Kidney (tissue), 14 donors: ENCODE results near the gene CELF4. TPM values are rescaled to one million over a fixed set of nuclear protein-coding genes. Genes with fewer than 3 reads are reported as not detected.

Experiments used
- DNase-seq, 5 donors: peaks; one replicate each; pipeline ENCODE4 v3.0.0-alpha.2; 2013 to 2020
- FAIRE-seq: peaks from 2 replicates; lab custom pipeline; 2012; peaks lifted over from hg19 to GRCh38; lab: Jason Lieb, UNC
- H3K27ac ChIP-seq, 2 donors: one replicate each; pipeline ENCODE4 v1.7.0; 2013; ENCODE audit warnings: low read depth in 2 of 2, low read length in 2 of 2, inconsistent platforms in 1 of 2
- H3K27me3 ChIP-seq: one replicate; pipeline ENCODE4 v1.7.1; 2013; ENCODE audit warnings: low read length, inconsistent platforms; ENCODE audit not compliant: control insufficient read depth, insufficient read depth
- H3K36me3 ChIP-seq, 3 donors: one replicate each; pipeline versions ENCODE4 v1.7.0 to v1.7.1; 2013; ENCODE audit warnings: low read length in 3 of 3, control low read depth in 1 of 3, inconsistent platforms in 1 of 3; ENCODE audit not compliant: insufficient read depth in 3 of 3, control insufficient read depth in 2 of 3
- H3K4me1 ChIP-seq, 3 donors: one replicate each; pipeline versions ENCODE4 v1.7.0 to v1.7.1; 2013; ENCODE audit warnings: low read length in 3 of 3, inconsistent platforms in 1 of 3, low read depth in 1 of 3; ENCODE audit not compliant: control insufficient read depth in 2 of 3, insufficient read depth in 2 of 3
- H3K4me3 ChIP-seq, 3 donors: one replicate each; pipeline versions ENCODE4 v1.7.0 to v1.8.1; 2013; ENCODE audit warnings: low read length in 3 of 3, control low read depth in 1 of 3, inconsistent platforms in 1 of 3
- H3K9ac ChIP-seq, 3 donors: one replicate each; pipeline versions ENCODE4 v1.7.0 to v1.7.1; 2013; ENCODE audit warnings: low read length in 3 of 3, control low read depth in 1 of 3, inconsistent platforms in 1 of 3
- H3K9me3 ChIP-seq, 3 donors: one replicate each; pipeline versions ENCODE4 v1.7.0 to v1.7.1; 2013; ENCODE audit warnings: low read length in 3 of 3, control low read depth in 1 of 3, inconsistent platforms in 1 of 3; ENCODE audit not compliant: control insufficient read depth in 2 of 3, insufficient read depth in 1 of 3
- intact Hi-C: fragments of 100-400 bp; cut with DNase I; formaldehyde crosslinking; loops from one replicate; pipeline ENCODE4 v1.11.1; 2022
- polyA plus RNA-seq: library from polyadenylated mRNA; stranded (reverse); fragments of 350-450 nt; fragmentation: Illumina TruSeq; extraction: RNeasy Lipid Tissue Mini Kit (QIAGEN cat#74804); gene quantifications from one replicate; pipeline ENCODE4 v1.2.3, GENCODE V29; 2014; ENCODE audit warnings: low read depth, low replicate concordance; ENCODE audit not compliant: insufficient read depth
- total RNA-seq: library from RNA; stranded (reverse); fragmentation: NEBNext Ultra II Directional; extraction: Animal tissue kit (Norgen Biotek cat#: 25700); gene quantifications from one replicate; pipeline ENCODE4 v1.2.1, GENCODE V29; 2021
- TF ChIP-seq, protein P1 (sequence below): IDR thresholded peaks from 3 replicates; pipeline ENCODE4 v1.5.1; 2012; ENCODE audit warnings: mild to moderate bottlenecking, moderate library complexity, borderline replicate concordance; ENCODE audit not compliant: insufficient read depth; ENCODE audit errors: extremely low read depth
- donor health status: control.
- donor health status: control.
- donor health status: control.
- donor health status: control.
- donor health status: control.
- donor health status: DM: yes; HTN: yes; CAD: no.
- donor health status: Normal renal cell carcinoma (clear cell type).

CELF4 gene
- total and polyA plus RNA-seq, 2 donors from 2014 or later = 0.85 to 1.5 TPM

DNA sequence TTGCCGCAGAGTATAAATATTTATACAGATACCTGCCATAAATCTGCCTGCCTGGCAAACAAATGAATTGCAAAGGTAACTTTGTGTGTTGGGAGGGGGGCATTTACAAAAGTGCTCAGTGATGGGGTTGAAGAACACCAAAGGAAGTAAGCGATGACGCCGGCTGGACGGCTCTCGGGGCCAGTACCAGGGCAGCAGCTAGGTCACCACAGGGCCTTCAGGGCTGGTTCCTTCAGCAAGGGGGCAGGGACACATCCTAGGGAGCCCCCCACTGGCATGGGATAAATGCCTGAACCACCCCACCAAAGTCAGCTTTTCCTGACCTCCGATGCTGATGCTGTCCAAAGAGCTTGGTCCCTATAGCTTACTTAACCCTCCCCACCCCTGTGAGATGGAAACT lies 190.4 kb downstream of the CELF4 start:
- intact Hi-C loops = no loop called here
- H3K4me3 ChIP-seq = no peak overlapping the region
- H3K27ac ChIP-seq = no peak overlapping the region
- no peaks in the 10 kb centered on the region for H3K9me3 ChIP-seq
- TF ChIP-seq, protein P1, sequence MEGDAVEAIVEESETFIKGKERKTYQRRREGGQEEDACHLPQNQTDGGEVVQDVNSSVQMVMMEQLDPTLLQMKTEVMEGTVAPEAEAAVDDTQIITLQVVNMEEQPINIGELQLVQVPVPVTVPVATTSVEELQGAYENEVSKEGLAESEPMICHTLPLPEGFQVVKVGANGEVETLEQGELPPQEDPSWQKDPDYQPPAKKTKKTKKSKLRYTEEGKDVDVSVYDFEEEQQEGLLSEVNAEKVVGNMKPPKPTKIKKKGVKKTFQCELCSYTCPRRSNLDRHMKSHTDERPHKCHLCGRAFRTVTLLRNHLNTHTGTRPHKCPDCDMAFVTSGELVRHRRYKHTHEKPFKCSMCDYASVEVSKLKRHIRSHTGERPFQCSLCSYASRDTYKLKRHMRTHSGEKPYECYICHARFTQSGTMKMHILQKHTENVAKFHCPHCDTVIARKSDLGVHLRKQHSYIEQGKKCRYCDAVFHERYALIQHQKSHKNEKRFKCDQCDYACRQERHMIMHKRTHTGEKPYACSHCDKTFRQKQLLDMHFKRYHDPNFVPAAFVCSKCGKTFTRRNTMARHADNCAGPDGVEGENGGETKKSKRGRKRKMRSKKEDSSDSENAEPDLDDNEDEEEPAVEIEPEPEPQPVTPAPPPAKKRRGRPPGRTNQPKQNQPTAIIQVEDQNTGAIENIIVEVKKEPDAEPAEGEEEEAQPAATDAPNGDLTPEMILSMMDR = no peak
- DNase-seq (peak in 1 of 5 donors; percentile 64), FAIRE-seq (no peak)
- no peaks in the 10 kb centered on the region for H3K27me3 ChIP-seq
- no peaks in the 10 kb centered on the region for H3K36me3 ChIP-seq
- H3K4me1 ChIP-seq = no peaks in the 10 kb centered on the region
- H3K9ac ChIP-seq = no peak overlapping the region

GRCh38 chr18:37368110-37368954 lies 197.3 kb downstream of the CELF4 start:
- Histone ChIP-seq H3K36me3 (no peaks in the 10 kb centered on the region), H3K4me3 (no peak overlapping the region), H3K4me1 (peaks cover 0 to 3% (median 0%) of the 10 kb centered on the region in 3 donors), H3K9ac (no peak overlapping the region), H3K27me3 (no peaks in the 10 kb centered on the region), H3K27ac (no peak overlapping the region), H3K9me3 (no peaks in the 10 kb centered on the region)
- no peak for FAIRE-seq
- no peak for DNase-seq
- intact Hi-C loops = no loop called here
- TF ChIP-seq, protein P1 = no peak

- Histone ChIP-seq H3K27me3 (no peaks in the 10 kb centered on the region), H3K9ac (no peak overlapping the region), H3K27ac (no peak overlapping the region), H3K9me3 (no peaks in the 10 kb centered on the region), H3K4me1 (peaks cover 0 to 3% (median 0%) of the 10 kb centered on the region in 3 donors), H3K36me3 (no peaks in the 10 kb centered on the region), H3K4me3 (no peak overlapping the region)
- DNase-seq (peak in 1 of 5 donors; percentile 84), FAIRE-seq (no peak)
- intact Hi-C loops = no loop called here
- TF ChIP-seq, protein P1 = no peak
Observed at GRCh38 chr18:37364237-37364636, 201.4 kb downstream of the CELF4 start.
